GM19324 (cell line): ENCODE results near the gene ZFAND3.
"Not testable (repeated sequence)": the region's sequence is repeated elsewhere in the genome, so short reads cannot be mapped to it uniquely, and the experiment has no call there.

ENCODE experiments used
- ATAC-seq: cut with Tn5 transposase; IDR thresholded peaks from one replicate; pipeline ENCODE4 v1.9.1; 2021; ENCODE audit warnings: mild to moderate bottlenecking, moderate library complexity; ENCODE audit not compliant: unreplicated experiment, low FRiP score

The ZFAND3 gene

DNA sequence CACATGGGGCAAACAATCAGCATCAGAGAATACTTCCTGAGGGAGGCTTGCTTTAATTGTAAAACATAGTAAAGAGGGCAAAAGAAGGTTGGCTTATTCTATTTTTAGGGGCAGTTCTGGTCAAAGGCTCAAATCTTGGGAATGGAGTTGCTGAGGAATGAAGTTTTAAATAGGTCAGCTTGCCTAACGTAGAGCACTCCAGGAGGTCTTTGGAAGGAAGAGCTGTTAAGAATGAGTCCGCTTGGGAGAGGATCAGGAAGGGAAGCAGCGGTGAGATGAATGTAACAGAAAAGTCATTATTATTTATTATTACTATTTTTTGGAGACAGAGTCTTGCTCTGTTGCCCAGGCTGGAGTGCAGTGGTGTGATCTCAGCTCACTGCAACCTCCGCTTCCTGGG is 108.7 kb downstream of the ZFAND3 start:
- ATAC-seq: no peak

- no peak for ATAC-seq
These were observed 110.9 kb downstream of the ZFAND3 start for GRCh38 chr6:37930288-37930971.

DNA sequence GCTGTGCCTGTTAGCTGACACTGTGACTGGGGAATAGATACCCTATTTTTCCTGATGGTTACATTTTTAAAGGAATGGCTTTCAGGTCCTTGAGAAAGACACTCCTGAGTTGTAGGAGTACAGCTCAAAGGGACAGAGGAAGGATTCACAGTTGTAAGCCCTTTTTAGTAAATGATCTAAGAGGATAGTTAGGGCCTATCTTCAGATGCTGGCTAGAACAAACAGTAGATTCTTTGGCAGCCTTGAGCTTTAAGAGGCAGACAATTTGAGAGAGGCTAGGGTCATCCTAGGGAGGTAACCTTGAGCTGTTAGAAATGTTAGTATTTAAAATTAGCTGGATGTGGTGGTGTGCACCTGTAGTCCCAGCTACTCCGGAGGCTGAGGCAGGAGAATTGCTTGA is 111.5 kb downstream of the ZFAND3 start:
- ATAC-seq: no peak

DNA sequence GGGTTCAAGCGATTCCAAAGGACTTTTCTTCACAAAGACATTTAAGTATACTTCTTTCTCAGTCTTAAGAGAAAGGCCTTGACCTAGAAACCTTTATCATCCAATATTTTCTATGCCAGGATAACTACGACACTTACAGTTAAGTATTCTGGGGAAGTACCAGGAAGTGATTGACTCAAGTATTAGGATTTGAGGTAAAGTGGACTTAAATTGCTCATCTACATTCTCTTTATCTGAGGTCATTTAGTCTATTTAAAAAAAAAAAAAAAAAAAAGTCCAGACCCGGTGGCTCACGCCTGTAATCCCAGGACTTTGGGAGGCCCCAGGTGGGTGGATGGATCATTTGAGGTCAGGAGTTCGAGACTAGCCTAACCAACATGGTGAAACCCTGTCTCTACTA is 114.7 kb downstream of the ZFAND3 start:
- ATAC-seq: no peak

- ATAC-seq: no peak
These were observed 116.6 kb downstream of the ZFAND3 start for GRCh38 chr6:37936150-37936549.

DNA sequence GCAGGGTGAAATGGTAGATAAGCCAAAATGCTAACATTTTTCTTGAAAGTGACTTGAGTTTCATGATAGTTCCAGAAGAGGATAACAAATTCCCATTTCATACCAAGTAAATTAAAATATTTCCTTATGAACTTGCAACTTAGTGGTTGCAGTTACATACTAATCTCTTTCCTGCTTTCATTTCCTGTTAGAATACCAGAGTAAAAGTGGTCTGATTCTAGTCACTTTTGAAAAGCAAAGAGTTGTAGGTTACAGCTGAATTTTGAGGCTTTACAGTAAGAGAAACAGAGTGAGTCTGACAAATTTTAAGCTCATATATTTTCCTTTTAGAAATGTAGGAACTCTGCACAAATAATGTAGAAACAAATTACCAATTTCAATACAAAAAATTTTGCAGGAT is 117.4 kb downstream of the ZFAND3 start:
- ATAC-seq: no peak

DNA sequence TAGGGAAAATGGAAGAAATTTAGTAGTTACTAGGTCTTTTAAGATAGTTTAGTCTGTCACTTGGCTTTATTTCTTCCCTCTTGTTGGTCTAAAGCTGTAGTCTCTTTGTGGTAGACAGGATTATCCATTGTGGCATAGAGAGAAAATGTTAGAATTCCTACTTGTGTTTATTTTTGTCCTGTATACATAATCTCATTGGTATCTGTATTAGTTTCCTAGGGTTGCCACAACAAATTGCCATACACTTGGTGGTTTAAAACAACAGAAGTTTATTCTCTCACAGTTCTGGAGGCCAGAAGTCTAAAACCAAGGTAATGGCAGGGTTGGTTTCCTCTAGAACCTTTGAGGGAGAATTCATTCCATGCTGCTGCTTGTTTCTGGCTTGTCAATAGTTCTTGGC is 119.4 kb downstream of the ZFAND3 start:
- no peak for ATAC-seq

DNA sequence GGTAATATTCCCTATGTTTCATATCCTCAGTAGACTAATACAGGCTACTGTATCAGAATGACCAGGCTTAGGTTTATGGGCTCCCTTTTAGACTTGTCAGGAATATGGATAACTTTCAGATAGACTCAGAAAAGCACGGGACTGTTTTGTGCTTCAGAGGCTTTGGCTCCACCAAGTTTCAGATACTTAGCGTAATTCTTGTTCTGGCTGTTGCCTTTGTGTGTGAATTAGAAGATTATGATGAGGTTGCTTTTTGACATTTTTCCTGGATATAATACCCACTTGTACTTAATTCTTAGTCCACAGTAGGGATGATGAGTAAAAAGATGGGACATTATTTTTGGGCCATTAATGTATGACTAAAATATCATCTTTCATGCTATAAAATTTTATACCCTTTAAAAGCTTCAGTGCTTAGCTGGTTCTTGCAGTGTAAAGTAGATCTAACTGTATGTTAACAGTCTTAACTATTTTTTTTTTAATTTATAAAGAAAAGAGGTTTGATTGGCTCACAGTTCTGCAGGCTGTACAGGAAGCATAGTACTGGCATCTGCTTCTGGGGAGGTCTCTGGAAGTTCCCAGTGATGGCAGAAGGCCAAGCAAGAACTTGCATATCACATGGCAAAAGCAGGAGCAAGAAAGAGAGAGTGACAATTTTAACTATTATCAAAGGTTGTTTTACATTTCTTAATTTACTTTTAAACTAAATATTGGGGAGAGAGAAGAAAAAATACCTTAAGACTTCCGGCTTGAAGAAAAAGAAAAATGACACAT is 120.7 kb downstream of the ZFAND3 start:
- no peak for ATAC-seq

DNA sequence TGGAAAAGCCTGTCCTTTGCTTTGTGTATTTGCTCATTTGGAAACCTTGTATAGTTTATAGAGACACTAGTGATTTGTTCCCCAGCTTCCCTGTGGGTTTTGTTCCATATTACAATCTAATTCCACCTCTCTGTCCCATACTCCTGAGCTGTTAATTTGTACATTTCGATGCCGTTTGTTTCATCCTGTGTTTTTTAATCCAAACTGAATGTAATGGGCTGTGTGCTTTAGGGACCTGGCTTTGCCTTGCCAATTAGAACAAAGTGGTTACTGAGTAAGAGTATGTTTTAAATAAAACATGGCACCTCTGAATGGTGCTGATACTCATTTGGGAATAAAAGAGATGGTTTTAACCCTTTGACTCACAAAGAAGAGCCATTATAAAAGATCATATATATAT is 122.3 kb downstream of the ZFAND3 start:
- no peak for ATAC-seq

- ATAC-seq: no peak
These were observed 123.3 kb downstream of the ZFAND3 start for GRCh38 chr6:37942606-37943376.

- no peak for ATAC-seq
These were observed 124.0 kb downstream of the ZFAND3 start for GRCh38 chr6:37943436-37944058.

- no peak for ATAC-seq
These were observed 126.5 kb downstream of the ZFAND3 start for GRCh38 chr6:37946057-37946456.

DNA sequence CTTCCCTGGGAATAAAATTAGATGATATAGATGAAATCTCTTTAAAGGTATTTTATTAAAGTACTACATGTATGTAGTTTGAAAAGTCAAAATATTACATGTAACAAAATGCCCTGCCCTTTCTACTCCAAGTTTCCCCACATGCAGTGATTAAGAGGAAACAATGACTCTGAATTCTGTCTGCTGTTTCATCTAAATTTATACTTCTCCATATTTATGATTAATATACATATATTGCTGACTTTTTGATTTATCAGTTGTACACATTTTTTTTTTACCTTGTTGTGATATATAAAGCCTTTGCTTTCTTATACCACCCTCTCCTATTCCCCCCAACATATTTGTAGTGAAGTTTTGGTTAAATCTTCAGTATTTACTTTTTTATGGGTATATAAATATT is 127.9 kb downstream of the ZFAND3 start:
- ATAC-seq: no peak

- not testable (repeated sequence) for ATAC-seq
These were observed 129.1 kb downstream of the ZFAND3 start for GRCh38 chr6:37948584-37948983.

DNA sequence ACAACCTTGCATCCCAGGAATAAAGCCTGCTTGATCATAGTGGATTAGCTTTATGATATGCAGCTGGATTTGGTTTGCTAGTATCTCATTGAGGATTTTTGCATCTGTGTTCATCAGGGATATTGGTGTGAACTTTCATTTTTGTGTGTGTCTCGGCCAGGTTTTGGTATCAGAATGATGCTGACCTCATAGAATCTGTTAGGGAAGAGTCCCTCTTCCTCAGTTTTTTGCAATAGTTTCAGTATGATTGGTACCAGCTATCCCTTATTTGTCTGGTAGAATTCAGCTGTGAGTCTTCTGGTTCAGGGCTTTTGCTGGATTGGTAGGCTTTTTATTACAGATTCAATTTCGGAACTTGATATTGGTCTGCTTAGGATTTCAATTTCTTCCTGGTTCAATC is 132.5 kb downstream of the ZFAND3 start:
- ATAC-seq: no peak

DNA sequence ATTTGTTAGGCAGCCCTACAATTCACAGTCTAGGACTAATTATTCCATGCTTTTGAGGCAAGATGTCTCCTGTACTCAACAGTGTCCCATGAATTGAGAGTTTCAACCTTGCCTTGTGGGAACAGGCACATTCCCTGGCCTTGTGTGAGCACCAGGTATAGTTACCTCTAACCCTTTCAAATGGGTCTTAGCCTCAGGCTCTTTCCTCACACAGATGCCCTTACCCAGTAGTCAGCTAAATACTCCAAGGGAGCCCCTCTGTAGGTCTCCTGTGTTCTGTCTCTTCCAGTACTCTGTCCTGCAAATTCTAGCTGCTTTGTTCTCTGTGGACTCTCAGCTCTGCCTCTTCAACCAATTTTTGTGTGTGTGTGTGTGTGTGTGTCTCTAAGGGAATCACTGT is 135.3 kb downstream of the ZFAND3 start:
- ATAC-seq: no peak

GRCh38 chr6:37956711-37957275 is 137.3 kb downstream of the ZFAND3 start:
- ATAC-seq: no peak

DNA sequence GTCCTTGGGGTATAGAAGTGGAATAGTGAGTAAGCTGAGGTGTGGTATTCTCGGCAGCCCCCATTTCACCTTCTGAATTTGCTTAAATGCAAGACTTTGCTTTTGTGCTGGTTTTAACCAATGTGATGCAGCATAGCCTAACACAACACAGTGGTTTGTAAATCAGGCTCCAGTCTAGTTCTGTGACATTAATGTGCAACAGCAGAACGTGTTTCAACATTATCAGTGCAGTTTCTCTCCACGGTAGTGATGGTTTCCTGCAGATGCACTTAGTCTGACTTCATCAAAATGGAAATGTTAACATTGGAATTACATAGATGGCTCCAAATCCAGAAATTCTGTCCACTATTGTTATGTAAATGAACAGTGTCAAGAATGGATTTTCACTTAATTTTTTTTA is 139.5 kb downstream of the ZFAND3 start:
- no peak for ATAC-seq

DNA sequence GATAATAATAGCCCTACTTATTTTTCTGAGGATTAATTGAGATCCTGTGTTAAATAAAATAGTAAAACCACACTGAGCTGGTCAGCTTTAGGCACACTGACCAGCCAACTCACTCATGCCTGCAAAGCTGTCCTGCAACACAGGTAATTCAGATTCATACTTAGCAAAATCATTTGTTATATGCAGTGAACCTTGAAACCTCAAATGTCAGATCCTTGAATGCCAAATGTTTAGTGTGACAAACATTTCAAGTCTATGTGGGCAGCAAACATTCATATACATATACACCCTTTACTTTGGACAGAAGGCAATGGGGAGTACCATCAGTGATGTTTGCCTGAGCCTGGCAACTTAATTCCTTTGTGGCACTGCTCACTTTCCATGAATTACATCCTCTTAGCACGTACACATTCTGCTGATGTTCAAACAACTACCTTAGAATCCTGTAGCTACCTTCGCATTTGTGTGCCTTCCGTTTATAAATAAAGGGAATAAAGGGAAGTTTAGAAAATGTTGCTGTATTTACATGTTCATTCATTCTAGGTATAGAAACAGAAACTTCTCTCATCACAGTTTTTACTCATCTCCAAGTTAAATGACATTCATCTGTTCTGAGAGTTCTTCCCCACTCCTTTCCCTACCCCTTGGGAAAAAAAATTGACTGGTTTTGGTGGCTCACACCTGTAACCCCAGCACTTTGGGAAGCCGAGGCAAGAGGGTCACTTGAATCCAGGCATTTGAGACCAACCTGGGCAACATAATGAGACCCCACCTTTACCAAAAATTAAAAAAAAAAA is 140.8 kb downstream of the ZFAND3 start:
- no peak for ATAC-seq
